A673 (cell line): Measurements from ENCODE around the gene HOXC6. TPM values are rescaled to one million over a fixed set of nuclear protein-coding genes. Genes with fewer than 3 reads are reported as not detected.

Source experiments
- BruUV-seq: library from RNA; stranded (reverse); fragments of 400-500 nt; replicated peaks from 2 replicates; lab custom pipeline; 2021; lab: Mats Ljungman, UMichigan
- CTCF ChIA-PET: fragments of 300-600 bp; sonication (Branson Sonifier 250); formaldehyde crosslinking; loops from one replicate; lab custom pipeline; 2022; ENCODE audit warnings: antibody characterized with exemption; lab: Charles Lee
- POLR2A ChIA-PET: fragments of 300-600 bp; sonication (Branson Sonifier 250); formaldehyde crosslinking; loops from one replicate; lab custom pipeline; 2022; ENCODE audit warnings: antibody characterized with exemption; ENCODE audit not compliant: low non-redundant PET; lab: Charles Lee
- DNase-seq: peaks from one replicate; pipeline ENCODE4 v3.0.0-alpha.2; 2015; ENCODE audit warnings: low spot score
- H3K27ac ChIP-seq: fragments of 200-600 bp; sonication (generic); 2 replicates; pipeline ENCODE4 v1.5.1; 2016; ENCODE audit warnings: mixed run types, low read depth, mild to moderate bottlenecking, mixed read lengths, antibody characterized with exemption, low read length; ENCODE audit not compliant: poor library complexity, severe bottlenecking
- H3K27me3 ChIP-seq: fragments of 200-600 bp; sonication (generic); replicated peaks from 2 replicates; pipeline ENCODE4 v1.6.1; 2017; ENCODE audit warnings: mixed run types, low read depth, mild to moderate bottlenecking, mixed read lengths, antibody characterized with exemption, low read length; ENCODE audit not compliant: insufficient read depth, poor library complexity
- H3K36me3 ChIP-seq: fragments of 200-600 bp; sonication (generic); 2 replicates; pipeline ENCODE4 v1.6.1; 2016; ENCODE audit warnings: mixed run types, mild to moderate bottlenecking, mixed read lengths, antibody characterized with exemption, low read length; ENCODE audit not compliant: insufficient read depth, poor library complexity, severe bottlenecking
- H3K4me1 ChIP-seq: fragments of 200-600 bp; sonication (generic); 2 replicates; pipeline ENCODE4 v1.6.1; 2017; ENCODE audit warnings: mixed run types, mild to moderate bottlenecking, mixed read lengths, antibody characterized with exemption, low read length; ENCODE audit not compliant: insufficient read depth, poor library complexity, severe bottlenecking
- H3K4me3 ChIP-seq: fragments of 200-600 bp; sonication (generic); 2 replicates; pipeline ENCODE4 v1.5.1; 2016; ENCODE audit warnings: low read depth, mixed run types, mild to moderate bottlenecking, mixed read lengths, low read length; ENCODE audit not compliant: poor library complexity, severe bottlenecking
- H3K9me3 ChIP-seq: fragments of 200-600 bp; sonication (generic); 2 replicates; pipeline ENCODE4 v1.6.1; 2016; ENCODE audit warnings: mixed run types, low read depth, mild to moderate bottlenecking, mixed read lengths, antibody characterized with exemption, low read length; ENCODE audit not compliant: poor library complexity, severe bottlenecking
- CTCF ChIP-seq: fragments of 300-800, 200-600 bp; sonication (generic); conservative IDR thresholded peaks from 2 replicates; pipeline ENCODE4 v1.5.1; 2017; ENCODE audit warnings: low read depth, mild to moderate bottlenecking, antibody characterized with exemption, low read length, moderate library complexity, mixed read lengths
- EZH2 ChIP-seq: fragments of 200-600 bp; sonication (generic); IDR thresholded peaks from 2 replicates; pipeline ENCODE4 v1.6.1; 2017; ENCODE audit warnings: borderline replicate concordance, low read depth, mild to moderate bottlenecking, mixed read lengths, antibody characterized with exemption, low read length; ENCODE audit not compliant: poor library complexity, severe bottlenecking
- intact Hi-C: fragments of 100-400 bp; cut with micrococcal nuclease; formaldehyde crosslinking; loops from one replicate; pipeline ENCODE4 v1.10.0; 2022; ENCODE audit not compliant: unreplicated experiment
- total RNA-seq: library from RNA; stranded (reverse); gene quantifications from 2 replicates; pipeline ENCODE4 v1.2.3, GENCODE V29; 2021

HOXC6 gene
- total RNA-seq, 1 experiment from 2014 or later = 20.8 TPM

GRCh38 chr12:54005853-54006558 is 22.2 kb upstream of the HOXC6 start:
- no peaks in the 10 kb centered on the region for H3K9me3 ChIP-seq
- POLR2A ChIA-PET = interaction anchor here (0.6 to 0.7 kb wide), 2 partner anchors 10 to 21 kb away, joined by 3 read pairs; partner anchors contain the start of gene HOXC10
- H3K36me3 ChIP-seq = peaks cover 9% of the 10 kb centered on the region
- no peak overlapping the region for H3K27ac ChIP-seq
- no peak overlapping the region for H3K4me3 ChIP-seq
- DNase-seq = peak; percentile 86
- no TSS peak for BruUV-seq
- TF ChIP-seq EZH2 = no peak
- TF ChIP-seq CTCF = peak; percentile 95
- H3K27me3 ChIP-seq = no peaks in the 10 kb centered on the region
- CTCF ChIA-PET = interaction anchor here (0.6 to 3.0 kb wide), 14 partner anchors 10 to 210 kb away, joined by 3 to 33 read pairs (median 4); partner anchors contain the start of genes HOXC10 and HOXC12
- H3K4me1 ChIP-seq = peaks cover 71% of the 10 kb centered on the region
- intact Hi-C loops = loop anchor here (2.0 kb wide), 2 partner anchors 129 to 195 kb away; no protein-coding TSS in a partner anchor

- no peaks in the 10 kb centered on the region for H3K27me3 ChIP-seq
- intact Hi-C loops = loop anchor here (2.0 kb wide), 2 partner anchors 128 to 194 kb away; no protein-coding TSS in a partner anchor
- POLR2A ChIA-PET = interaction anchor here (0.6 to 0.7 kb wide), 2 partner anchors 10 to 22 kb away, joined by 3 read pairs; partner anchors contain the start of gene HOXC10
- H3K9me3 ChIP-seq = no peaks in the 10 kb centered on the region
- no peak for DNase-seq
- no TSS peak for BruUV-seq
- CTCF ChIA-PET = interaction anchor here (0.6 to 3.0 kb wide), 10 partner anchors 10 to 245 kb away, joined by 3 to 33 read pairs (median 6); partner anchors contain the start of gene HOXC10
- peaks cover 69% of the 10 kb centered on the region for H3K4me1 ChIP-seq
- no peak overlapping the region for H3K27ac ChIP-seq
- H3K36me3 ChIP-seq = peaks cover 9% of the 10 kb centered on the region
- no peak for TF ChIP-seq EZH2
- no peak for TF ChIP-seq CTCF
- no peak overlapping the region for H3K4me3 ChIP-seq
Measured at GRCh38 chr12:54006559-54007220, 21.6 kb upstream of the HOXC6 start.

- H3K4me3 ChIP-seq = no peak overlapping the region
- H3K27me3 ChIP-seq = no peaks in the 10 kb centered on the region
- BruUV-seq = no TSS peak
- ChIA-PET POLR2A (interaction anchor here (0.6 kb wide), 1 partner anchor 10 kb away, joined by 14 read pairs; no protein-coding TSS in a partner anchor), CTCF (interaction anchor here (0.8 to 3.0 kb wide), 5 partner anchors 8 to 200 kb away, joined by 3 to 33 read pairs (median 14); partner anchors contain the start of genes HOXC10 and HOXC9)
- H3K9me3 ChIP-seq = no peaks in the 10 kb centered on the region
- DNase-seq = no peak
- H3K36me3 ChIP-seq = peaks cover 4% of the 10 kb centered on the region
- no peak overlapping the region for H3K27ac ChIP-seq
- peaks cover 64% of the 10 kb centered on the region for H3K4me1 ChIP-seq
- no peak for TF ChIP-seq CTCF
- no peak for TF ChIP-seq EZH2
- intact Hi-C loops = loop anchor here (2.0 kb wide), 2 partner anchors 127 to 193 kb away; no protein-coding TSS in a partner anchor
Measured at GRCh38 chr12:54007538-54008259, 20.5 kb upstream of the HOXC6 start.
